Colonic mucosa (tissue), 4 donors: Measurements from ENCODE around the gene AFP. TPM values are rescaled to one million over a fixed set of nuclear protein-coding genes. Genes with fewer than 3 reads are reported as not detected.

Source experiments
- DNase-seq: peaks from one replicate; pipeline ENCODE4 v3.0.0-alpha.2; 2020
- H3K27ac ChIP-seq: fragments of 200-600 bp; one replicate; pipeline ENCODE4 v1.8.0; 2021
- H3K27me3 ChIP-seq: fragments of 200-600 bp; one replicate; pipeline ENCODE4 v1.8.0; 2021
- H3K36me3 ChIP-seq: fragments of 200-600 bp; one replicate; pipeline ENCODE4 v1.8.0; 2021
- H3K4me1 ChIP-seq: fragments of 200-600 bp; one replicate; pipeline ENCODE4 v1.8.0; 2021; ENCODE audit warnings: mild to moderate bottlenecking
- H3K4me3 ChIP-seq: fragments of 200-600 bp; one replicate; pipeline ENCODE4 v1.8.0; 2021
- H3K9ac ChIP-seq, 2 donors: one replicate each; pipeline ENCODE4 v1.7.0; 2013; ENCODE audit warnings: control low read depth in 2 of 2, low read depth in 2 of 2, low read length in 2 of 2
- H3K9me3 ChIP-seq: fragments of 200-600 bp; one replicate; pipeline ENCODE4 v1.8.0; 2021
- CTCF ChIP-seq: fragments of 200-600 bp; IDR thresholded peaks from one replicate; pipeline ENCODE4 v1.8.0; 2022; ENCODE audit warnings: antibody characterized with exemption, mild to moderate bottlenecking
- intact Hi-C: fragments of 100-400 bp; cut with DNase I; formaldehyde crosslinking; loops from one replicate; pipeline ENCODE4 v1.14.1; 2022
- total RNA-seq, 2 donors: library from RNA; stranded (reverse); fragmentation: NEBNext Ultra II Directional in 1 of 2; extraction: Animal tissue kit (Norgen Biotek cat#: 25700) in 1 of 2; gene quantifications; one replicate each; pipeline ENCODE4 v1.2.1, GENCODE V29; 2021
- donor health status: healthy.
- donor health status: DM: no; HTN: no; CAD: no.
- donor health status: DM: no; HTN: no; CAD: no.

AFP gene
- total RNA-seq, 2 donors from 2014 or later: 0.48 to 4.6 TPM

- no peaks in the 10 kb centered on the region for H3K4me1 ChIP-seq
- no peak for TF ChIP-seq CTCF
- peak overlapping the region in 1 of 2 donors; percentile 9 for H3K9ac ChIP-seq
- H3K9me3 ChIP-seq: no peaks in the 10 kb centered on the region
- intact Hi-C loops: no loop called here
- H3K27me3 ChIP-seq: no peaks in the 10 kb centered on the region
- H3K27ac ChIP-seq: peak overlapping the region; percentile 19
- DNase-seq: no peak
- no peaks in the 10 kb centered on the region for H3K36me3 ChIP-seq
- H3K4me3 ChIP-seq: no peak overlapping the region
Observed at GRCh38 chr4:73499996-73500765, 64.2 kb downstream of the AFP start.

- no peaks in the 10 kb centered on the region for H3K4me1 ChIP-seq
- no peak overlapping the region for H3K9ac ChIP-seq
- no peak overlapping the region for H3K4me3 ChIP-seq
- intact Hi-C loops: no loop called here
- H3K36me3 ChIP-seq: no peaks in the 10 kb centered on the region
- H3K9me3 ChIP-seq: no peaks in the 10 kb centered on the region
- TF ChIP-seq CTCF: no peak
- H3K27me3 ChIP-seq: no peaks in the 10 kb centered on the region
- DNase-seq: no peak
- H3K27ac ChIP-seq: no peak overlapping the region
Observed at GRCh38 chr4:73501664-73502265, 65.7 kb downstream of the AFP start.

GRCh38 chr4:73505567-73505966 lies 69.5 kb downstream of the AFP start:
- intact Hi-C loops: no loop called here
- Histone ChIP-seq H3K4me3 (no peak overlapping the region), H3K9me3 (no peaks in the 10 kb centered on the region), H3K27ac (no peak overlapping the region), H3K36me3 (no peaks in the 10 kb centered on the region), H3K9ac (no peak overlapping the region), H3K4me1 (no peaks in the 10 kb centered on the region), H3K27me3 (no peaks in the 10 kb centered on the region)
- DNase-seq: no peak
- TF ChIP-seq CTCF: no peak

Other genes starting within 250 kb of the AFP start
- gene ANKRD17, start 177.4 kb upstream of the AFP start, total RNA-seq: 10 to 100 TPM; 51.5 to 59.2 TPM
- gene ALB, start 31.9 kb upstream of the AFP start, total RNA-seq: 10 to 100 TPM in 1 of 2 donors, 1 to 10 TPM in 1; 3.2 to 65.4 TPM
- under 1 TPM in 1 of 2 donors, not detected in 1; 0.27 TPM for gene AFM, start 45.5 kb downstream of the AFP start, total RNA-seq
- 10 to 100 TPM; 13.8 to 38.9 TPM for gene RASSF6, start 184.2 kb downstream of the AFP start, total RNA-seq